HG03558 (cell line): ENCODE data around the gene CCDC192.

Experiments used
- ATAC-seq: cut with Tn5 transposase; IDR thresholded peaks from one replicate; pipeline ENCODE4 v1.9.1; 2021; ENCODE audit warnings: moderate number of reproducible peaks; ENCODE audit not compliant: unreplicated experiment; ENCODE audit errors: extremely low read depth

CCDC192 gene

GRCh38 chr5:127804886-127805426 is 101.8 kb downstream of the CCDC192 start:
- no peak for ATAC-seq

- ATAC-seq, result no peak
These were observed 102.3 kb downstream of the CCDC192 start for GRCh38 chr5:127805448-127805847.

GRCh38 chr5:127806776-127807175 is 103.6 kb downstream of the CCDC192 start:
- ATAC-seq, result no peak

- no peak for ATAC-seq
These were observed 106.3 kb downstream of the CCDC192 start for GRCh38 chr5:127809533-127809932.

- ATAC-seq, result no peak
These were observed 106.8 kb downstream of the CCDC192 start for GRCh38 chr5:127810017-127810416.

GRCh38 chr5:127810707-127811490 is 107.7 kb downstream of the CCDC192 start:
- ATAC-seq, result no peak

GRCh38 chr5:127812570-127812969 is 109.4 kb downstream of the CCDC192 start:
- ATAC-seq, result no peak

- ATAC-seq, result no peak
These were observed 110.7 kb downstream of the CCDC192 start for GRCh38 chr5:127813633-127814587.

GRCh38 chr5:127814588-127814973 is 111.4 kb downstream of the CCDC192 start:
- no peak for ATAC-seq

- ATAC-seq, result peak; percentile 91
These were observed 117.8 kb downstream of the CCDC192 start for GRCh38 chr5:127820910-127821553.

- ATAC-seq, result no peak
These were observed 118.7 kb downstream of the CCDC192 start for GRCh38 chr5:127821896-127822295.

- ATAC-seq, result no peak
These were observed 120.9 kb downstream of the CCDC192 start for GRCh38 chr5:127824126-127824525.

GRCh38 chr5:127826011-127826410 is 122.8 kb downstream of the CCDC192 start:
- no peak for ATAC-seq

GRCh38 chr5:127827451-127827850 is 124.3 kb downstream of the CCDC192 start:
- no peak for ATAC-seq

- no peak for ATAC-seq
These were observed 127.0 kb downstream of the CCDC192 start for GRCh38 chr5:127830157-127830556.

- ATAC-seq, result no peak
These were observed 127.8 kb downstream of the CCDC192 start for GRCh38 chr5:127830829-127831598.

- no peak for ATAC-seq
These were observed 128.9 kb downstream of the CCDC192 start for GRCh38 chr5:127832067-127832466.

GRCh38 chr5:127834094-127834531 is 130.9 kb downstream of the CCDC192 start:
- ATAC-seq, result peak; percentile 70

GRCh38 chr5:127834554-127834953 is 131.4 kb downstream of the CCDC192 start:
- no peak for ATAC-seq

GRCh38 chr5:127838661-127839060 is 135.5 kb downstream of the CCDC192 start:
- no peak for ATAC-seq
